Measurements from ENCODE around the gene JPT2.
A peak's percentile ranks its signal among the peaks of the same experiment; 100 is the strongest.

JPT2 gene

GRCh38 chr16:1638757-1639156, 39.3 kb upstream of the JPT2 start:
- TF ChIP-seq POLR2AphosphoS5 (IDR thresholded peaks at IDR 0.05; ENCODE audit: low read depth, low read length) (no peak), POLR2A (IDR thresholded peaks at IDR 0.05; ENCODE audit: low read depth, low read length) (no peak), PAX5 (IDR thresholded peaks at IDR 0.05; ENCODE audit: insufficient read depth, low read length, severe bottlenecking) (no peak), TAF1 (IDR thresholded peaks at IDR 0.05; ENCODE audit: low read depth, low read length) (no peak), POU2F2 (IDR thresholded peaks at IDR 0.05; ENCODE audit: low read depth, low read length) (no peak), SPI1 (IDR thresholded peaks at IDR 0.05; ENCODE audit: low read depth, low read length) (no peak)
- DNase-seq (ENCODE audit: insufficient read length, low spot score) (no peak), FAIRE-seq (no peak)

- TF ChIP-seq PAX5 (IDR thresholded peaks at IDR 0.05; ENCODE audit: insufficient read depth, low read length, severe bottlenecking) = no peak
- TF ChIP-seq POLR2A (IDR thresholded peaks at IDR 0.05; ENCODE audit: low read depth, low read length) = no peak
- TF ChIP-seq POLR2AphosphoS5 (IDR thresholded peaks at IDR 0.05; ENCODE audit: low read depth, low read length) = no peak
- TF ChIP-seq SPI1 (IDR thresholded peaks at IDR 0.05; ENCODE audit: low read depth, low read length) = no peak
- FAIRE-seq (no peak), DNase-seq (ENCODE audit: insufficient read length, low spot score) (no peak)
Observed at GRCh38 chr16:1639282-1639681, 38.8 kb upstream of the JPT2 start.

- FAIRE-seq (no peak), DNase-seq (ENCODE audit: insufficient read length, low spot score) (no peak)
- TF ChIP-seq POLR2AphosphoS5 (IDR thresholded peaks at IDR 0.05; ENCODE audit: low read depth, low read length) (no peak), TAF1 (IDR thresholded peaks at IDR 0.05; ENCODE audit: low read depth, low read length) (no peak), PAX5 (IDR thresholded peaks at IDR 0.05; ENCODE audit: insufficient read depth, low read length, severe bottlenecking) (no peak), POLR2A (IDR thresholded peaks at IDR 0.05; ENCODE audit: low read depth, low read length) (no peak), POU2F2 (IDR thresholded peaks at IDR 0.05; ENCODE audit: low read depth, low read length) (no peak), SPI1 (IDR thresholded peaks at IDR 0.05; ENCODE audit: low read depth, low read length) (no peak)
Observed at GRCh38 chr16:1639860-1640259, 38.2 kb upstream of the JPT2 start.

- FAIRE-seq = no peak
- DNase-seq (ENCODE audit: insufficient read length, low spot score) = no peak
- TF ChIP-seq SPI1 (IDR thresholded peaks at IDR 0.05; ENCODE audit: low read depth, low read length) (no peak), TAF1 (IDR thresholded peaks at IDR 0.05; ENCODE audit: low read depth, low read length) (no peak), PAX5 (IDR thresholded peaks at IDR 0.05; ENCODE audit: insufficient read depth, low read length, severe bottlenecking) (no peak), POU2F2 (IDR thresholded peaks at IDR 0.05; ENCODE audit: low read depth, low read length) (no peak), POLR2A (IDR thresholded peaks at IDR 0.05; ENCODE audit: low read depth, low read length) (no peak), POLR2AphosphoS5 (IDR thresholded peaks at IDR 0.05; ENCODE audit: low read depth, low read length) (no peak)
Observed at GRCh38 chr16:1640261-1640941, 37.7 kb upstream of the JPT2 start.

GRCh38 chr16:1641261-1641660, 36.8 kb upstream of the JPT2 start:
- DNase-seq (ENCODE audit: insufficient read length, low spot score) (no peak), FAIRE-seq (no peak)
- TF ChIP-seq POLR2AphosphoS5 (IDR thresholded peaks at IDR 0.05; ENCODE audit: low read depth, low read length) = no peak

- DNase-seq (ENCODE audit: insufficient read length, low spot score) (no peak), FAIRE-seq (no peak)
- TF ChIP-seq POU2F2 (IDR thresholded peaks at IDR 0.05; ENCODE audit: low read depth, low read length) = no peak
- TF ChIP-seq SPI1 (IDR thresholded peaks at IDR 0.05; ENCODE audit: low read depth, low read length) = no peak
- TF ChIP-seq POLR2AphosphoS5 (IDR thresholded peaks at IDR 0.05; ENCODE audit: low read depth, low read length) = no peak
- no peak for TF ChIP-seq TAF1 (IDR thresholded peaks at IDR 0.05; ENCODE audit: low read depth, low read length)
- no peak for TF ChIP-seq POLR2A (IDR thresholded peaks at IDR 0.05; ENCODE audit: low read depth, low read length)
- no peak for TF ChIP-seq PAX5 (IDR thresholded peaks at IDR 0.05; ENCODE audit: insufficient read depth, low read length, severe bottlenecking)
Observed at GRCh38 chr16:1642148-1642547, 35.9 kb upstream of the JPT2 start.

- no peak for FAIRE-seq
- DNase-seq (ENCODE audit: insufficient read length, low spot score) = no peak
- TF ChIP-seq SPI1 (IDR thresholded peaks at IDR 0.05; ENCODE audit: low read depth, low read length) (no peak), POU2F2 (IDR thresholded peaks at IDR 0.05; ENCODE audit: low read depth, low read length) (no peak), PAX5 (IDR thresholded peaks at IDR 0.05; ENCODE audit: insufficient read depth, low read length, severe bottlenecking) (no peak), POLR2AphosphoS5 (IDR thresholded peaks at IDR 0.05; ENCODE audit: low read depth, low read length) (no peak), POLR2A (IDR thresholded peaks at IDR 0.05; ENCODE audit: low read depth, low read length) (no peak), TAF1 (IDR thresholded peaks at IDR 0.05; ENCODE audit: low read depth, low read length) (no peak)
Observed at GRCh38 chr16:1642753-1643152, 35.3 kb upstream of the JPT2 start.

- FAIRE-seq (no peak), DNase-seq (ENCODE audit: insufficient read length, low spot score) (no peak)
- TF ChIP-seq POLR2A (IDR thresholded peaks at IDR 0.05; ENCODE audit: low read depth, low read length) = no peak
Observed at GRCh38 chr16:1643521-1643920, 34.6 kb upstream of the JPT2 start.

- TF ChIP-seq TAF1 (IDR thresholded peaks at IDR 0.05; ENCODE audit: low read depth, low read length) (no peak), PAX5 (IDR thresholded peaks at IDR 0.05; ENCODE audit: insufficient read depth, low read length, severe bottlenecking) (no peak), POU2F2 (IDR thresholded peaks at IDR 0.05; ENCODE audit: low read depth, low read length) (no peak), SPI1 (IDR thresholded peaks at IDR 0.05; ENCODE audit: low read depth, low read length) (no peak)
- FAIRE-seq = no peak
Observed at GRCh38 chr16:1645914-1646525, 32.1 kb upstream of the JPT2 start.

GRCh38 chr16:1647856-1648255, 30.2 kb upstream of the JPT2 start:
- no peak for FAIRE-seq

More at GRCh38 chr16:1645914-1646525, 32.1 kb upstream of the JPT2 start:
- DNase-seq (ENCODE audit: insufficient read length, low spot score) = no peak

More at GRCh38 chr16:1647856-1648255, 30.2 kb upstream of the JPT2 start:
- no peak for DNase-seq (ENCODE audit: insufficient read length, low spot score)
- TF ChIP-seq SPI1 (IDR thresholded peaks at IDR 0.05; ENCODE audit: low read depth, low read length) (0 out of 2 replicates have a peak, but pooled peaks have one; percentile 12), PAX5 (IDR thresholded peaks at IDR 0.05; ENCODE audit: insufficient read depth, low read length, severe bottlenecking) (no peak)
